CD4-positive, alpha-beta T cell (primary cell): ENCODE results near the gene POU2F2. TPM values are rescaled to one million over a fixed set of nuclear protein-coding genes. Genes with fewer than 3 reads are reported as not detected.

ENCODE experiments used
- ATAC-seq: fragments of 200-7000 bp; cut with Tn5 transposase; one replicate; pipeline ENCODE4 v1.10.0; 2022; ENCODE audit warnings: mild to moderate bottlenecking; ENCODE audit not compliant: poor library complexity
- CTCF ChIA-PET: fragments of 350-600 bp; sonication (Branson Sonifier 250); formaldehyde crosslinking; loops from one replicate; lab custom pipeline; 2021; ENCODE audit warnings: antibody characterized with exemption, inconsistent platforms; lab: Charles Lee
- POLR2A ChIA-PET: fragments of 350-600 bp; sonication (Branson Sonifier 250); formaldehyde crosslinking; loops from one replicate; lab custom pipeline; 2021; ENCODE audit warnings: antibody characterized with exemption, inconsistent platforms; lab: Charles Lee
- DNase-seq, 14 experiments: peaks; one replicate each; pipeline ENCODE4 v3.0.0-alpha.2; 2013 to 2020; ENCODE audit warnings: mixed read lengths in 2 of 14
- H3K27ac ChIP-seq, 2 donors: one replicate each; pipeline versions ENCODE4 v1.5.1 to v1.7.0; 2013; ENCODE audit warnings: low read length in 2 of 2, low read depth in 1 of 2, mild to moderate bottlenecking in 1 of 2
- H3K27me3 ChIP-seq, 2 experiments: 1 replicate in 1 of 2; 2 replicates in 1 of 2; pipeline versions ENCODE4 v1.6.1 to v1.7.0; 2013; ENCODE audit warnings: low read length in 2 of 2, control low read depth in 1 of 2, mild to moderate bottlenecking in 1 of 2, moderate library complexity in 1 of 2; ENCODE audit not compliant: insufficient read depth in 2 of 2, control insufficient read depth in 1 of 2
- H3K36me3 ChIP-seq: one replicate; pipeline ENCODE4 v1.6.1; 2013; ENCODE audit warnings: low read length, control low read depth; ENCODE audit not compliant: insufficient read depth
- H3K4me1 ChIP-seq: one replicate; pipeline ENCODE4 v1.6.1; 2013; ENCODE audit warnings: low read length, control low read depth; ENCODE audit not compliant: insufficient read depth
- H3K4me3 ChIP-seq: one replicate; pipeline ENCODE4 v1.5.1; 2013; ENCODE audit warnings: mild to moderate bottlenecking, low read length, moderate library complexity
- H3K9me3 ChIP-seq, 2 experiments: 1 replicate in 1 of 2; 2 replicates in 1 of 2; pipeline versions ENCODE4 v1.6.1 to v1.7.0; 2013; ENCODE audit warnings: low read length in 2 of 2, mild to moderate bottlenecking in 2 of 2, control low read depth in 1 of 2, moderate library complexity in 1 of 2; ENCODE audit not compliant: control insufficient read depth in 1 of 2, insufficient read depth in 1 of 2
- H3K27ac Mint-ChIP-seq: one replicate; pipeline ENCODE4 v1.8.0; 2020; ENCODE audit warnings: mixed read lengths
- H3K27me3 Mint-ChIP-seq: one replicate; pipeline ENCODE4 v1.8.0; 2021; ENCODE audit warnings: mixed read lengths
- H3K36me3 Mint-ChIP-seq: one replicate; pipeline ENCODE4 v1.8.0; 2021; ENCODE audit warnings: low read depth, mixed read lengths
- H3K4me1 Mint-ChIP-seq: one replicate; pipeline ENCODE4 v1.8.0; 2021; ENCODE audit warnings: low read depth, mixed read lengths
- H3K4me3 Mint-ChIP-seq: one replicate; pipeline ENCODE4 v1.8.0; 2020; ENCODE audit warnings: mild to moderate bottlenecking, mixed read lengths
- H3K9me3 Mint-ChIP-seq: one replicate; pipeline ENCODE4 v1.8.0; 2020; ENCODE audit warnings: mixed read lengths
- intact Hi-C, 2 experiments: fragments of 100-400 bp; cut with DNase I in 1 of 2; cut with micrococcal nuclease in 1 of 2; formaldehyde crosslinking; loops; one replicate each; pipeline versions ENCODE4 v1.15.1 to v1.9.0; 2023 to 2025; cut with DNase I, micrococcal nuclease
- total RNA-seq, 174 experiments: library from RNA in 2 of 174; stranded (reverse) in 2 of 174; gene quantifications; one replicate each; pipeline ENCODE4 v1.2.3 and lab custom pipeline; 2021 to 2026
- TF ChIP-seq, protein P1 (sequence below): fragments of 200-600 bp; IDR thresholded peaks from one replicate; pipeline ENCODE4 v1.8.0; 2022; ENCODE audit warnings: antibody characterized with exemption, mild to moderate bottlenecking

POU2F2 gene
- total RNA-seq, 2 experiments from 2014 or later, result 18.6 to 19.9 TPM

DNA sequence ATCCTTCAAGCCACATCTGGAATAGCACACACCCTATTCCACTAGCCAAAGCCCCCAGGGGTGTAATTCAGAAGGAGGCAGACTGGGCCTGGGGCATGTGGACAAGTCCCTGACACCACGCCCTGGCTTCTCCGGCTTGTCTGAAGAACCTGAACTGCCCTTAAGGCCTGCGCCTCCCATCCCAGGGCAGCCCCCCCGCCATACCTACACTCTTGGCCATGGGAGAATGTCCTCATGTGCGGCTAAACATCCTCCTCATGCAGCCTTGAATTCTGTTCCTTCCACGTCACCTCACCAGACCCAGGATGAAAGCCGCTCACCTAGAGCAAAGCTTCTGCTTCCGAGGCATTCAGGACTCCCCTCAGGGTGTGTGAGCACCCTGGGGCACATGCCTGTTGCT lies 24.3 kb upstream of the POU2F2 start:
- CTCF ChIA-PET, result no interaction called here
- TF ChIP-seq, protein P1, sequence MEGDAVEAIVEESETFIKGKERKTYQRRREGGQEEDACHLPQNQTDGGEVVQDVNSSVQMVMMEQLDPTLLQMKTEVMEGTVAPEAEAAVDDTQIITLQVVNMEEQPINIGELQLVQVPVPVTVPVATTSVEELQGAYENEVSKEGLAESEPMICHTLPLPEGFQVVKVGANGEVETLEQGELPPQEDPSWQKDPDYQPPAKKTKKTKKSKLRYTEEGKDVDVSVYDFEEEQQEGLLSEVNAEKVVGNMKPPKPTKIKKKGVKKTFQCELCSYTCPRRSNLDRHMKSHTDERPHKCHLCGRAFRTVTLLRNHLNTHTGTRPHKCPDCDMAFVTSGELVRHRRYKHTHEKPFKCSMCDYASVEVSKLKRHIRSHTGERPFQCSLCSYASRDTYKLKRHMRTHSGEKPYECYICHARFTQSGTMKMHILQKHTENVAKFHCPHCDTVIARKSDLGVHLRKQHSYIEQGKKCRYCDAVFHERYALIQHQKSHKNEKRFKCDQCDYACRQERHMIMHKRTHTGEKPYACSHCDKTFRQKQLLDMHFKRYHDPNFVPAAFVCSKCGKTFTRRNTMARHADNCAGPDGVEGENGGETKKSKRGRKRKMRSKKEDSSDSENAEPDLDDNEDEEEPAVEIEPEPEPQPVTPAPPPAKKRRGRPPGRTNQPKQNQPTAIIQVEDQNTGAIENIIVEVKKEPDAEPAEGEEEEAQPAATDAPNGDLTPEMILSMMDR, result no peak

DNA sequence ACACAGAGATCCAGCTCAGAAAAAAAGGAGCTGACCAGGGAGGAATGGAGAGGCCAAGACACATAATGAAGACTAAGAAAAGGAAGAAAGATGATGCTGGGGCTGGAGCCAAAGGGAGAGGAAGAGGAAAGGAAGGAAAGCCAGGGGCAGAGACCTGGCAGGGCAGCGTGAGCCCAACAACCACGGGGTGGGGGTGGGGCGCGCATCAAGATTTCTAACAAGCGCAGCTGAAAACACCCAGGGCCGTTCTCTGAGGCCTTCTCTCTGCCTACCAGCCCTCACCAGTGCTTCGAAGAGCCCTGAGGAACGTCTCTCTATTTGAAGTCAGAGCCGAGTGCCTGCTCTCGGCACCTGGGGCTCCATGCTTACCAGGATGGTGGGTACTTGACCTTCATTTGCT lies 23.6 kb upstream of the POU2F2 start:
- no peaks in the 10 kb centered on the region for H3K9me3 Mint-ChIP-seq
- Histone ChIP-seq H3K27ac (no peak overlapping the region), H3K27me3 (no peaks in the 10 kb centered on the region), H3K9me3 (no peaks in the 10 kb centered on the region), H3K36me3 (no peaks in the 10 kb centered on the region), H3K4me3 (no peak overlapping the region), H3K4me1 (peaks cover 17% of the 10 kb centered on the region)
- DNase-seq (no peak), ATAC-seq (no peak)
- TF ChIP-seq, protein P1, result no peak
- no peaks in the 10 kb centered on the region for H3K27me3 Mint-ChIP-seq
- H3K27ac Mint-ChIP-seq, result no peak overlapping the region
- H3K4me3 Mint-ChIP-seq, result no peak overlapping the region
- ChIA-PET CTCF (interaction anchor here (1.3 kb wide), 1 partner anchor 21 kb away, joined by 3 read pairs; no protein-coding TSS in a partner anchor), POLR2A (no interaction called here)
- intact Hi-C loops, result no loop called here
- peaks cover 15% of the 10 kb centered on the region for H3K4me1 Mint-ChIP-seq
- H3K36me3 Mint-ChIP-seq, result no peaks in the 10 kb centered on the region

More for the DNA sequence above, 24.3 kb upstream of the POU2F2 start:
- Mint-ChIP-seq H3K9me3 (no peaks in the 10 kb centered on the region), H3K4me1 (peaks cover 15% of the 10 kb centered on the region), H3K27me3 (no peaks in the 10 kb centered on the region), H3K36me3 (no peaks in the 10 kb centered on the region), H3K27ac (no peak overlapping the region), H3K4me3 (no peak overlapping the region)
- H3K36me3 ChIP-seq, result no peaks in the 10 kb centered on the region
- no peak overlapping the region for H3K4me3 ChIP-seq
- POLR2A ChIA-PET, result no interaction called here
- intact Hi-C loops, result no loop called here
- ATAC-seq (no peak), DNase-seq (no peak)
- no peaks in the 10 kb centered on the region for H3K27me3 ChIP-seq
- no peak overlapping the region for H3K27ac ChIP-seq
- no peaks in the 10 kb centered on the region for H3K9me3 ChIP-seq
- H3K4me1 ChIP-seq, result peaks cover 17% of the 10 kb centered on the region

DNA sequence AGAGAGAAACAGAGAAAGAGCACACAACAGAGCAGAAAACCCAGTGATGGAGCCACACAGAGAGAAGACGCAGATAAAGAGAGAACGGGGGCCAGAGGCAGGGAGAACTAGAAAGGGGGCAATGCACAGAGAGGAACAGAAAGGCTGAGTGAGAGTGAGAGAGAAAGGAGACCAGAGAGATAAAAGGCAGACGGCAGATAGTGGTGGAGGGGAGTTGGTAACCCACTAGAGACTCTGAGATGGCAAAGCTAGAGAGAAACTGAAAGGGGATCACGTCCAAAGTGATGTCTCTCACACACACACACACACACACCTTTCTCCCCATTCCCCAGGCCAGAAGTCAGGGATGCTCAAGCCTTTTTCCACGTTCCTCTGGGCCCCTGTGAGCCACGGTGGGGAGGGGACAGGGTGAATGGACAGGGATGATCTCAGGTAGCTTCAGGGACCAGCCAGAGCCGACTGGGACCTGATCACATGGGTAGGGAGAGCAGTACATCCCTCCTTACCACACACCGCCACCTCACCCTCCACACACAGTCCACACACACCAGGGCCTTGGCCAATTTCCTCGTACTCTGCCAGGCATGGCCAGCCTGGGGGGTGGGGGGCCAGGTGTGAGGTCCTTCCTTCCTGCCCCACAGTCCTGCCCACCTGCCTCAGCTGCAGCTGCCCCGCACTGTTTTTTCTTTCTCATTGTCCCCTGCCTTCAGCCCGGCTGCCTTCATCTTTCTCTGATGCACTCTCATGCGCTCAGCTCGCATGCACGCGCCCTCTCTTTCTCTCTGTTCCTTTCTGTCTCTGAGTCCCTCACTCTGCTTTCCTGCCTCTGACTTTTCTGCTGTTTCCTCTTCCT lies 22.5 kb upstream of the POU2F2 start:
- CTCF ChIA-PET, result interaction anchor here (1.3 kb wide), 1 partner anchor 22 kb away, joined by 3 read pairs; no protein-coding TSS in a partner anchor

More for the DNA sequence above, 22.5 kb upstream of the POU2F2 start:
- Mint-ChIP-seq H3K27ac (no peak overlapping the region), H3K9me3 (no peaks in the 10 kb centered on the region), H3K27me3 (no peaks in the 10 kb centered on the region), H3K4me3 (no peak overlapping the region), H3K36me3 (no peaks in the 10 kb centered on the region), H3K4me1 (peaks cover 15% of the 10 kb centered on the region)
- peaks cover 20% of the 10 kb centered on the region for H3K4me1 ChIP-seq
- POLR2A ChIA-PET, result no interaction called here
- intact Hi-C loops, result no loop called here
- TF ChIP-seq, protein P1, result no peak
- H3K27me3 ChIP-seq, result no peaks in the 10 kb centered on the region
- H3K9me3 ChIP-seq, result no peaks in the 10 kb centered on the region
- H3K27ac ChIP-seq, result no peak overlapping the region
- H3K4me3 ChIP-seq, result no peak overlapping the region
- ATAC-seq (no peak), DNase-seq (no peak)
- H3K36me3 ChIP-seq, result no peaks in the 10 kb centered on the region
